ENCODE data around the gene FAM13C.
"Not testable (repeated sequence)": the region's sequence is repeated elsewhere in the genome, so short reads cannot be mapped to it uniquely, and the experiment has no call there.

FAM13C gene

DNA sequence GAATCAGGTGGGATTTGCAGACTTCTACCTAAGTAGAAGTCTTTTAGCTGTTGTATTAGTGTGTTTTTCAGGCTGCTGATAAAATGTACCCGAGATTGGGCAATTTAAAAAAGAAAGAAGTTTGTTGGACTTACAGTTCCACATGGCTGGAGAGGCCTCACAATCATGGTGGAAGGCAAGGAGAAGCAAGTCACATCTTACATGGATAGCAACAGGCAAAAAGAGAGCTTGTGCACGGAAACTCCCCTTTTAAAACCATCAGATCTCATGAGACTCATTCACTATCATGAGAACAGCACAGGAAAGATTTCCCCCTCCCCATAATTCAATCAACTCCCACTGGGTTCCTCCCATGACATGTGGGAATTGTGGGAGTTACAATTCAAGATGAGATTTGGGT is 123.2 kb downstream of the FAM13C start:
- in situ Hi-C loops (cut with HindIII; ENCODE audit: low sequenced_read_pairs) = loop anchor here (10.0 kb wide), 2 partner anchors 376 to 786 kb away; no protein-coding TSS in a partner anchor

DNA sequence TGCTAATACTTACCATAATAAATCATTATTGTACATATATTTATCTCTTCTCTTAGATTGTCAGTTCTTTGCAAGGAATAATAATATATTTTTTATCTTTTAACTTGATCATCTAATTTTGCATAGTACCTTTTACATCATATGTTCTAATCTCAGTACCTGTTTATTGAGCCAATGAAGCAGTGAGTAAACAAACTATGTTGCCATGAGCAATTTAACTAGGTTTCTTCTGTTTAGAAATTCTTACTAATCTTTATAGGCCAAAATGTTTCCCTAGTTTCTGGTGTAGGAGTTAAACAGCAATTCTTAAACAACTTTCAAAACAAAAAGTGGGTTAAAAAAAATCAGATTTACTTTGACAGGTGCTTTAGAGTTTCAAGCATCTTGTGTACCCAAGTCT is 124.6 kb downstream of the FAM13C start:
- in situ Hi-C loops (cut with HindIII; ENCODE audit: low sequenced_read_pairs) = loop anchor here (10.0 kb wide), 2 partner anchors 377 to 787 kb away; no protein-coding TSS in a partner anchor

GRCh38 chr10:59236064-59236697 is 126.2 kb downstream of the FAM13C start:
- in situ Hi-C loops (cut with HindIII; ENCODE audit: low sequenced_read_pairs) = loop anchor here (10.0 kb wide), 2 partner anchors 379 to 789 kb away; no protein-coding TSS in a partner anchor

- in situ Hi-C loops (cut with HindIII; ENCODE audit: low sequenced_read_pairs) = loop anchor here (10.0 kb wide), 2 partner anchors 380 to 790 kb away; no protein-coding TSS in a partner anchor
Measured at GRCh38 chr10:59234816-59235429, 127.4 kb downstream of the FAM13C start.

DNA sequence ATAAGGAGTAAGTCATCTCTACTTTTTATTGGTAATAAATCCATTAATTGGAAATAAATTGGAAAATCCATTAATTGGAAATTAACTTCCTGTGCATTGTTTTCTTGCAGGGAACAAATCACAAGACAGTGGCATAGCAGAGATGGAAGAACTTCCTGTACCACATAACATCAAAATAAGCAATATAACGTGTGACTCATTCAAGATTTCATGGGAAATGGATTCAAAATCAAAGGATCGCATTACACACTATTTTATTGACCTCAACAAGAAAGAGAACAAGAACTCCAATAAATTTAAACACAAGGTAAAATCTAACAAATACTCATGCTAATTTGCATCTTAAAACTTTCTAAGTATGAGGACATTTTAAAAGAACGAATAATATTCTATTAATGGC is 128.2 kb downstream of the FAM13C start:
- in situ Hi-C loops (cut with HindIII; ENCODE audit: low sequenced_read_pairs) = loop anchor here (10.0 kb wide), 2 partner anchors 381 to 791 kb away; no protein-coding TSS in a partner anchor

DNA sequence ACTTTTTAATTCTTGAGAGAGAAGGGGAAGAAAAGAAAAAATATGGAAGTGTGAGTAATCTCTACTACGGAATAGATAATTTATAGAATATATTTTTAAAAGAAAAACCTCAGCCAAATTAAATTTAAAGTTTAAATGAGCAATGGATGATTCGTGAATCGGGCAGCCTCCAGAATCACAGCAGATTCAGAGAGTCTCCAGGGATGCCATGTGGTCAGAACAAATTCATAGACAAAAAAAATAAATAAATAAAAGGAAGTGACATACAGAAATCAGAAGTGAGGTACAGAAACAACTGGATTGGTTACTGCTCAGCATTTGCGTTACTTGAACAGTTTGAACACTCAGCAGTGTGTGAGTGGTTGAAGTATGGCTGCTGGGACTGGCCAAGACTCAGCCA is 132.9 kb downstream of the FAM13C start:
- in situ Hi-C loops (cut with HindIII; ENCODE audit: low sequenced_read_pairs) = no loop called here

- in situ Hi-C loops (cut with HindIII; ENCODE audit: low sequenced_read_pairs) = no loop called here
Measured at GRCh38 chr10:59227136-59227673, 135.1 kb downstream of the FAM13C start.

GRCh38 chr10:59225211-59225610 is 137.1 kb downstream of the FAM13C start:
- in situ Hi-C loops (cut with HindIII; ENCODE audit: low sequenced_read_pairs) = no loop called here

DNA sequence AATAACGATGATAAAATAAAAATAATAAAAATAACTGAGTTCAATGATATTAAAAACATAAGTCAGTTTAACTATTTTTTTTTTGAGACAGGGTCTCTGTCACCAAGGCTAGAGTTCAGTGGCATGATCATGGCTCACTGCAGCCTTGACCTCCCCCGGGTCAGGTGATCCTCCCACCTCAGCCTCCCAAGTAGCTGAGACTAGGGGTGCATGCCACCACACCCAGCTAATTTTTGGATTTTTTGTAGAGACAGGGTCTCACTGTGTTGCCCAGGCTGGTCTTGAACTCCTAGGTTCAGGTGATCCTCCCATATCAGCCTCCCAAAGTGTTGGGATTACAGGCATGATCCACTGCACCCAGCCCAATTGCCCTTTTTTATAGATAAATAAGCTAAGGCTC is 138.8 kb downstream of the FAM13C start:
- in situ Hi-C loops (cut with HindIII; ENCODE audit: low sequenced_read_pairs) = not testable (repeated sequence)

DNA sequence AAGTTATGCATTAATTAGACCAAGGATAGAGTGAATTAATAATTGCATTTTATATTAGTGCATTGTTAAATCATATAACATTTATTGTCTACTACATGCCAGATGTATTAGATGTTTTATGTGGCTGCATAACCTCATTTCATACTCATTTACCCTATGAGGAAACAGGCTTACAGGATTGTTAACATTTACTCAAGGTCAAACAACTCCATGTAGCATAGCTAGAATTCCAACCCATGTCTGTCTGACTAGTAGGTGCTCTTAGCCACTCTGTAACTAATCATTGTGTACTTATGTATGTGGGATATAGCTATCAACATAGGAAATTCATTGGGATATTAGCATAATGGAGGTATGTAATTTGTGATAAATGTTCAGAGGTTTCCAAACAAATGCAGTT is 139.6 kb downstream of the FAM13C start:
- in situ Hi-C loops (cut with HindIII; ENCODE audit: low sequenced_read_pairs) = no loop called here

- in situ Hi-C loops (cut with HindIII; ENCODE audit: low sequenced_read_pairs) = no loop called here
Measured at GRCh38 chr10:59216178-59216869, 146.0 kb downstream of the FAM13C start.

DNA sequence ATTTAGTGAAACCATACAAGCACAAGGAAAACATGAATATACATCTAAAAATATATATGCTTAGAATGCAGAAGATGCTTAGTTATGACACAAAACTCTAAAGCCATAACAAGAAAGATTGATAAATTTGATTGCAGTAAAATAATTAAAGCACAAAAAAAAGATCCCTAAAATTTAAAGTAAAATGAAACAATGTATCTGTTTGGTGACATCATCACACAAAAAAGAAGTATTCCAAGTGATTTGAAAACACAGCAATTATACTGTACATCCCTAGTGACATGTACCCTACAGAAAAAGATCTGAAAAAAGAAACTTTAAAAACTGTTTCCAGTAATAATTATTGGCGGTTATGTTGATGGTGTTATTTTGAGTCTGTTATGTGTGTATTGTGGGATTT is 148.2 kb downstream of the FAM13C start:
- in situ Hi-C loops (cut with HindIII; ENCODE audit: low sequenced_read_pairs) = no loop called here

- in situ Hi-C loops (cut with HindIII; ENCODE audit: low sequenced_read_pairs) = no loop called here
Measured at GRCh38 chr10:59212301-59212798, 150.0 kb downstream of the FAM13C start.

DNA sequence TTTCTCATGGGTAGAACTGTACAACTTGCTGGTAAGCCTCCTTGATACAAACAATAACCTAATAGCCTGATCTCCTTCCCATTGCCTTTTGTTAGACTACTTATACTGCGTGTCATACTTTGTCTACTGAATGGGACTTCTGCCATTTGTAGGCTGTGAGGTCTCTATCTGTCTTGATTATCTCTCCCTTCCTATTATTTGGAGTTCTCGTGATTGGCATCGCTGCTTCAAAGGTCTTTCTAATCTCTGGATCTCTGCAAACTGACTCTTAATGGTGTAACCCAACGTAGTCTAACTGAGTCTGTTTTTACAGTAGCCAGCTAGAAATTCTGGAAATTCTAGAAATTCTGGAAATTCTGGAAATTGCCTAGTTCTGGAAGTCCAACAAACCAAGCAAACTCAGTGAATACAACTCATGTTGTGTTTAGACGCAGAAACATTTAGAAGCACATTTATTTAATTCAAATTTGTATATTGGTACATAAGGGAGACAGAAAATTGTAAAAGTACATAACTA is 156.1 kb downstream of the FAM13C start:
- in situ Hi-C loops (cut with HindIII; ENCODE audit: low sequenced_read_pairs) = no loop called here
